GM03348 (cell line): ENCODE results near the gene TMEM240.
"Not testable (repeated sequence)": the region's sequence is repeated elsewhere in the genome, so short reads cannot be mapped to it uniquely, and the experiment has no call there.

Experiments
- DNase-seq: peaks from one replicate; pipeline ENCODE4 v3.0.0; 2012; ENCODE audit warnings: low spot score

Gene TMEM240

DNA sequence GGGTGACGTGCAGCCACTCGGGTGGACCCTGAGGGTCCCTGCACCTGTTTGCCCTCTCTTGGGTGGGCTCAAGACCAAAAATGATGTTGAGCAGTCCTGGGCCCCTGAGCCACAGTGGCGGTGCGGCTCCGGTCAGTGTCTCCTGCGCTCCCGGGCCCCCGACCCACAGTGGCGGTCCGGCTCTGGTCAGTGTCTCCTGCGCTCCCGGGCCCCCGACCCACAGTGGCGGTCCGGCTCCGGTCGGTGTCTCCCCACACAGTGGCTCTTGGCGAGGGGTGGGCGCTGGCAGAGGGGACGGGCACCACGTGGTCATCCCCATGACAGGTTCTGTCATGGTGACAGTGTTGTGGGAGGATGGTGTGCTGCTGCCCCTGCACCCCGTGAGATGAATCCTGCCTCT lies 46.1 kb downstream of the TMEM240 start:
- DNase-seq: not testable (repeated sequence)

DNA sequence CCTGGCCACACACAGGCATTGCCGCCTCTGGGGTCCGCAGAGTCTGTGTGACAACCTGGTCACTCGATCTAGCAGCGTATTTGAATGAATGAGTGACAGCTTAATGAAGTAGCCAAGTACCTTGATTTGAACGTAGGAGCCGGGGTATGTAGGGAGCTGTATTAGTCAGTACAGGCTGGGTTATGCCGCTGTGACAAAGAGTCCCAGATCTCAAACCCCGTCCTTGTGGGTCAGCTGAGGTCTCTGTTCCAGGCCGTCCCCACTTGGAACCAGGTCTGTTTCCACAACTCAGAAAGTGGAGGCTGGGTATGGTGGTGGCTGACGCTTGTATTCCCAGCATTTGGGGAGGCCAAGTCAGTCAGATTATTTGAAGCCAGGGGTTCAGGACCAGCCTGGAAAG lies 48.8 kb downstream of the TMEM240 start:
- DNase-seq: no peak

DNA sequence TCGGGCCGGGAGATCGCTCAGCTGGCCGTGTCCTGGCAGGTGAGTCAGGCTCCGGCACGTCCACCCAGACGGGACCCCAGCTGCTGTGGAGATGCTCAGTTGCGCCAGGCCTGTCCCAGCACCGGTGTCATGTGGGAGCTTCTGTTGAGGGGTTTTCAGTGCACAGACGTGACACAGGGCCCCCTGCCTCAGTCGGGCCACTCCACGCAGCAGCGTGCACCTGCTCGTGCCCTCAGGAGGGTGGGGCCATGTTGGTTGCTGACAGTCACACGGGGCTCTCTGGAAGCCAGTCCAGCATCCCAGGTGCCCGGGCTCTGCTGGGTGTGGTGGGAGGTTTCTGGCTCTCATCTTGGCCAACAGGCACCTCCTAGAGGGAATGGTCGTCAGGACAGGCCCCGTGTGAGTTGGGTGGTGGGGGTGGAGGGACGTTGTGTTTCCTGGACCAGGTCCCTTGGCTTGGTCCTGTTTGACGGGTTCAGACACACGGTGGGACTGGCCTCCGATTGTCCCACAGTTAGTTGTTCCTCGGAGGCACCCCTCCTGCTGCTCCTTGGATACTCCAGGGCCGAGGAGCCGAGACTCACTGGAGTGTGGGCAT lies 49.7 kb downstream of the TMEM240 start:
- no peak for DNase-seq

DNA sequence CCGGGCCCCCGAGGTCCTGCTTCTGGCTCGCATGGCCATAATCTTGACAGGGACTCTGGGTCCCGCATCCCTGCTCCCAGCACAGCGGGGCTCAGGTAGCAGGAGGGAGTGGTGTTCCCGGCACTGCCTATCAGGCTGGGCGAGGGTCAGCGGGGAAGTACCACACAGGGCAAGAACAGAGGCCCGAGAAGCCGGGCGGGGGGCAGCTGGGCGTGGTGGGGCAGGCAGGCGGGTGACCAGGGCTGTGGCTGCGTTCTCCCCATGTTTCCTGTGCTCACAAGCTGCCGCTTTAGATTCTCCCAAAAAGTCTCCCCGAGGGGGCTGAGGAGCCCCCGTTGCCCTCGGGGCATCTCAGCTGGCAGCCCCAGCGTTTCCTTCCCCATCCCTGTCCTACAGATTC lies 50.6 kb downstream of the TMEM240 start:
- DNase-seq: no peak

DNA sequence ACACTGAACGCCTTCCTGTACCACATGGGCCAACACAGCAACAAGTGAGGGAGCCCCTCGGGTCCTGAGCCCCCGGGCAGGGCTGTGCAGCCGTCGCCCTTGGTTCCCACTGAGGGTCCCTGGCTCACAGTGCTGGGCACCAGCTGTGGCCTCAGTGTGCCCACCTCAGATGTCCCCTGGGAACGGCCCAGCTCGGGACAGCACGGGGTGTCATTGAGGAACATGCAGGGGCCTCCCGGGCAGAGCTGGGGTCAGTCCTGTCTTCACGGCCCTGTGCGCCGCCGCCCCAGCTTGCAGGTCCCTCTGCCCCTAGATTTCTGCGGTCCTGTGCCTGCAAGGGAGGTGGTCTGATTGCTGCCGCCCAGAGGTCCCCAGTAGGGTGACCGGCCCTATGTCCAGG lies 51.2 kb downstream of the TMEM240 start:
- DNase-seq: no peak

DNA sequence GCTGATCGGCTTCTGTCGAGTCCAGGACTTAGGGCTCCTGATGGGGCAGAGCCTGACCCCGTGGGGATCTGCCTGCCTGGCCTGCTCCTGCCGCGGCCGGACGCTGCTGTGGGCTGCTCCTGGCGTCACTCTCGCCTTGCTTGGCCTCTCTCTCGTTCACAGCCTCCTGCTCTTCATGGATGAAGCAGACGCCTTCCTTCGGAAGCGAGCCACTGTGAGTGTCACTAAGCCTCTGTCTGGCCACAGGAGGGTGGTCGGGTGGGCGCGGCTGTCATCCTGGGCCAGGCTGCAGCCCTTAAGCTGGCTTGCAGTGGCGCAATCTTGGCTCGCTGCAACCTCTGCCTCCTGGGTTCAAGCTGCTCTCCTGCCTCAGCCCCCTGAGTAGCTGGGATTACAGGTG lies 52.7 kb downstream of the TMEM240 start:
- no peak for DNase-seq

DNA sequence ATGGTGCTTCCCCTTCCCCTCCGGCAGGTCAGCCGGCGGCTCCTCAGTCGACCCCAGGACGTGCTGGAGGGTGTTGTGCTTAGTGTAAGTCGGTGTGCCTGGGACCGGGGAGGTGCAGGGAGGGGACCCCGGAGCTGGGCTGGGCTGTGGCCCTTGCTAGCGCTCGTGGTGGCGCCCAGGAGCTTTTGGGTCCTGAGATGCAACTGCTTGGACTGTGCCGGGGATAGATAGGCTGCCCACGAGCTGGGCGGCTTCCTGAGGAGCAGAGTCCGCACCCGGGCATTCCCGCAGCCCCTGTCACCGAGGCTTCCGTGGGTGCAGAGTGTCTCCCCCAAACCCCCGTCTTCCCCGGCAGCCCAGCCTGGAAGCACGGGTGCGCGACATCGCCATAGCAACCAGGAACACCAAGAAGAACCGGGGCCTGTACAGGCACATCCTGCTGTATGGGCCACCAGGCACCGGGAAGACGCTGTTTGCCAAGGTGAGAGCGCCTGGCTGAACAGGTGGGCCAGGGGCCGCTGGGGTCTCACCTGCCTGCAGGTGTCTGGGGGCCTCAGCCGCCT lies 54.6 kb downstream of the TMEM240 start:
- DNase-seq: not testable (repeated sequence)

DNA sequence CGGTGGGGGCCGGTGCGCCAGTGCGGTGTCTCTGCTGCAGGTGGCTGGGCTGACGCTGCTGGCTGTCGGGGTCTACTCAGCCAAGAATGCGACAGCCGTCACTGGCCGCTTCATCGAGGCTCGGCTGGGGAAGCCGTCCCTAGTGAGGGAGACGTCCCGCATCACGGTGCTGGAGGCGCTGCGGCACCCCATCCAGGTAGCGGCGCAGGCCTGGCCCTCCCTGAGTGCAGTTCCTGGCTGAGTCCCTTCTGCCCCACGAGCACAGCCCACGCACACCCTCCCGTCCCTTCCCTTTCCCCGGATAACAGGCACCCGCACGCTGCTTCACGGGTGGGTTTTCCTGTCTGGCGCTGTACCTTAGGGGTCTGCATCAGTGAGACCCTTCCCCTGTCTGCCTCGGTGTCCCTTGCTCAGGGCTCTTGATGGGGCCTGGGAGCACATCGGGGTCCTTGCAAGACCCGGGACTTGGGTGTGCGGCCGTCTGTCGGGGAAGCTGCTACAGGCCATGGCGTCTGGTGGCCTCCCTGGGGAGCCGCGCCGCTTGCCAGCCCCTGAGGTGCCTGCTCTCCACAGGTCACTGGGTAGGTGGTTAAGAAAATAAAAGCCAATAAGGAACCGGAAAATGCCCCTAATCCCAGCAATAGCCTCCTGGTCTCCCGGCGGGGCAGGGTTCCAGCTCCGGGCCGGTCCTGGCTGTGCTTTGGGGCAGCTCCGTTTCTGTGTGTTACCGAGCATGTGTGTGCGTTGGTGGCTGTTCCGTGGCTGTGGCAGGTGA lies 55.3 kb downstream of the TMEM240 start:
- not testable (repeated sequence) for DNase-seq
